GM12865 (cell line): ENCODE measurements around the gene RC3H2.

ENCODE experiments used
- DNase-seq: peaks from one replicate; pipeline ENCODE4 v3.0.0; 2010; ENCODE audit warnings: low read depth
- H3K4me3 ChIP-seq: 2 replicates; pipeline ENCODE4 v1.5.1; 2011; ENCODE audit warnings: mild to moderate bottlenecking, low read depth, low read length, control low read depth
- CTCF ChIP-seq: IDR thresholded peaks from 2 replicates; pipeline ENCODE4 v1.5.1; 2011; ENCODE audit warnings: low read length, control low read depth, low read depth, inconsistent platforms; ENCODE audit not compliant: insufficient read depth; ENCODE audit errors: missing control alignments

RC3H2 gene

DNA sequence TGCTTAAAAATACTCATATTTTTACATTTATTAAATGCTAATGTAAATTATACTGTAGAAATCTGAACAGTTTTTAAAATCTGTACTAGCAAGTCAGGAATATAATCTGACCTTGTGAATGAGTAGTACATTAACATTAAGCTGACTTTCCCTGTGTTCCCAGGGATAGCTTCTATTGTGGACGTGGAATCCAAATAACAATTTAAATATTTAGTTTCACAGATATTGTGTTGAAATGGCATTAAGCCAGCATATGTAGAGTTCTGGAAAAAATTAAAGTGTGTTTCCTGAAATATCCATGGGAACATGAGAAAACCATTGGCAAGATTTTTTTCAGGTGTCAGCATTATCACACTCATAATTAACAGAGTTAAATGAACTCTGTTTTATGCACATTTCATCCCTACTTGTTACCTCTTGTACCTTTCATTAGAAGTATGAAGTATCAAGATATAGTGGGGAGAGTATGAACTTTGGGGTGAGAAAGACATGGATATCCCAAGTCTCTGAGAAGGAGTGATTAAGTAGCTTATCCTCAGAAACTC is 41.4 kb upstream of the RC3H2 start:
- no peak for TF ChIP-seq CTCF
- no peak for DNase-seq

DNA sequence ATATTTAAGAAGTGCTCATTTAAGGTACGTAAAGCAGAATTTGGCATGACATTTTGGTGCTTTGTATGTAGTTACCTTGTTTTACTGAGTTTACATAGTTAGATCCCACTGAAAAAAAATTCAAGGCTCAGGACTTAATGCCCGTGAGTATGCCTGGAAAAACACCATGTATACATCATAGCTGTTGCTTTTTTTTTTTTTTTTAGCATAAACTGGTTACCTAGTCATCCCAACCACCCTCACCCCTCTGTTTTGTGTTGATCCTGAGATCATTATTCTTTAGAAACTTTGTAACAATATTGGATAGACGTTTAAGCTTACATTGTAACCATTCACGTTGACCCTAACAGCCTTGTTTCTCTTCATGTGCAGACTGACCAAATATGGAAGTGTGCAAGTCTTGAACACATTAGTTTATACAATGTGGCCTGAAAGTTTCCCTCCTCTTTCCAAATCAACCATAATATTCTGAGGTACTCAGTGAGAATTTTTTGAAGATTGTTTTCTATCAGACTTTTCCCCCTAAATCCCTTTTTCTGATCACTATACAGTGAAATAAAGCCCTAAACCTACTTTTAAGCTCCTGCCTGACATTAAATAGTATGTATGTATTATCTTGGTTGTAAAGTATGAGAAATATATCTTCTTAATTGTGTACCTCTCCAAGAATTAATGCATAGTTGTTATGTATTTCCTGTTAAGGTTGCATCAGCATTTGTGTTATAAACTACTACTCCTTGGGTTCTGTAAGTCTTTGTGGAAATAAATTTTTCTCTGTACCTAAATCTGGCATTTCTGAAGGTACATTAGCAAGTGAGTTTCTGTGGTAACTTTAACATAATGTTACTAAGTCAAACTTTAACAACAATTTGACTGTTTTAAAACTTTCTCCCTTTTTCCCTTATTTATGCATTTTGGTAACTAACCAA is 40.1 kb upstream of the RC3H2 start:
- no peak for DNase-seq
- H3K4me3 ChIP-seq: no peak overlapping the region
- no peak for TF ChIP-seq CTCF

More for the DNA sequence above, 41.4 kb upstream of the RC3H2 start:
- H3K4me3 ChIP-seq: no peak overlapping the region

DNA sequence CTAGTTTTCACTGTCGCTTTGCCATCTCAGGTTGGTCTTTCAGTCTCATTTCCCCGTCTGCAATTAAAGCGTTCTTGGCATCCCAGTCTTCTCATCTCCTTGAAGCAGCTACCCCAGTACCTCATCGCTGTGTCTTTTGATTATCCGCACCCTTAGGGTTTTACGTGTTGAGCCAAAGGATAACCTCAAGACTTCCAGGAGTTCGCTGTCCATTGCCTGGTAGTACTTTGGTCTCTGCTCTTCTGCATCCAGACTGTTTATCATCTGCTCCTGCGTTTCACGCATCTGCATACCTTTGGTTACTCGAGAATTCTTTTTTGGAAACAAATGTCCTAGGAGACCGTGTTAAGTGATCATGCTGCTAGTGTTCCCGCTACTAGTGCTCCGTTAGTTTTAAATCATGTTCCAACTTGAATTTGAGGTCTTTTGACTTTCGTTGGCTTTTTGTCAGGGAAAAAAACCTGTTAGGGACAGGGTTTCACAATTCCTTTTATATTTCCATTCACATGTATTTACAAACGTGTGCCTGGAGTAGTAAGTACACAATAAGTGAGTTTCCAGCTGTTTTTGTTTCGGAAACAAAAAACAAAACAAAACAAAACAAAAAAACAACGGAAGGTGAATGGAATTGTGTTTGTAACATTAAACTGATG is 36.5 kb upstream of the RC3H2 start:
- peak overlapping the region; percentile 58 for H3K4me3 ChIP-seq
- no peak for DNase-seq
- TF ChIP-seq CTCF: no peak

DNA sequence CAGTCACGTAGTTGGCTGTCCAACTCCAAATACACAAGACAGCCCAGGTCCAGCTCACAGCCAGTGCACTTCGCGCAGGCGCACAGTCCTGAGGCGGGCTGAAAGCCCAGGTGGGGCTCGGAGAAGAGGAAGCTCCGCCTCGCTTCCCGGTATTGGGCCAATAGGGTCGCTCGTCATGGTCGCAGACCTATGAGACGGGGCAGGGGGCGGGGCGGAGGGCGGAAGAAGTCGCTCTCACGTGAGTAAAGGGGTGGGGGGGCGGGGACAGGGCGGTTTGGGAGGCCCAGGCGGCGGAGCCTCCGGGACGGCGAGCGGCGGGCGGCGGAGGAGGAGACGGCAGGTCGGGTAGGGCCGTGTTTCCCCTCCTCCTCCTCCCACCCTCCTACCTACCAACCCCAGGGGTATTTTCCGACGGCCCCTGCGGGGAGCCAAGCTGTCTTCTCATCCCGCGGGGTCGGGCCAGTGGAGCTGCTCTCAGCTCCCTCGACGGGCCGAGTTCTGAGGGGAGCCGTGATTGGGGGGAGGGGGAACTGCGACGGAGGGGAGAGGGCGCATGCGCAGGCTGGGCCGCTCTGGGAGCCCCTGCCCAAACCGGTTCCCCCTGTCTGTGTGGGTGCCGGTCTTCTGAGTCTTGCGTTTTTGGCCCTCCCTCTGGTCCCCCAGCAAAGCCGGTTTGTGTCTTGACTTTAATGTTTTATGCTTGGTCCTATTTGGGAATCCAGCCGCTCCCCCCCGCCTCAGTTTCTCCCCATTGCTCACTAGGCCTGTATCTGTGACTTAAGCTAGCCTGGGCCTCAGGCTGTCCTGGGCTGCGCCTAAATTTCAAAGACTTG is 35.8 kb upstream of the RC3H2 start, which contains the start of gene RABGAP1:
Gene RABGAP1, plus strand, starts transcription at position 272 of the 833 bp plus-strand sequence. CDS start 16,040 bp downstream, outside the sequence.
- no peak for TF ChIP-seq CTCF
- peak; percentile 99 for DNase-seq
- peak within 1 kb of the TSS; percentile 58 for H3K4me3 ChIP-seq

- H3K4me3 ChIP-seq: peak overlapping the region; percentile 57
- no peak for DNase-seq
- no peak for TF ChIP-seq CTCF
Measured at GRCh38 chr9:122940454-122940748, 35.2 kb upstream of the RC3H2 start.

DNA sequence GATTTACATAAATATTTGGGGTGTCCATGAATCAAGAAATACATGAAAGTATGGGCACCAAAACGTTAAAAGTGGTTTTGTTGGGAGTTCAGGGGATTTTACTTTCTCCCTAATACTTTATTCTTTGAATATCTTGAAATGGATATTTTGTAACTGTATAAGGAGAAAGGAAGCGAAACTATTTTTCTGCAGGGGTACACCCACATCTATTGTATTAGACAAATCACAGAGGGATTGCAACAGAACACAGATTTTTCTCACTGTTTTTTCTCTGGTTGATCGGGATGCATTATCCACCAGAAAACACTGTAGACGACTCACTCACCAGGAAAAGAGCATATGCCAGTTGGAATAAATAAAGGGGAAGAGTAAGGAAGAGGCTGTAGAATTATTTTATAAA is 34.4 kb upstream of the RC3H2 start:
- TF ChIP-seq CTCF: no peak
- no peak overlapping the region for H3K4me3 ChIP-seq
- no peak for DNase-seq
